Ascending aorta (tissue), 2 donors: ENCODE data around the gene PREX1. TPM values are rescaled to one million over a fixed set of nuclear protein-coding genes. Genes with fewer than 3 reads are reported as not detected.

Experiments used
- DNase-seq, 2 donors: peaks; one replicate each; pipeline ENCODE4 v3.0.0-alpha.2; 2019; ENCODE audit warnings: low spot score in 2 of 2
- H3K27ac ChIP-seq, 2 donors: fragments of 200-600 bp; sonication (generic); one replicate each; pipeline ENCODE4 v1.5.1; 2016 to 2017; ENCODE audit warnings: mild to moderate bottlenecking in 1 of 2
- H3K27me3 ChIP-seq: fragments of 200-600 bp; sonication (generic); one replicate; pipeline ENCODE4 v1.5.1; 2017
- H3K36me3 ChIP-seq, 2 donors: fragments of 200-600 bp; sonication (generic); one replicate each; pipeline ENCODE4 v1.5.1; 2016
- H3K4me1 ChIP-seq, 2 donors: fragments of 200-600 bp; sonication (generic); one replicate each; pipeline ENCODE4 v1.5.1; 2016 to 2017; ENCODE audit warnings: mild to moderate bottlenecking in 1 of 2
- H3K4me3 ChIP-seq, 2 donors: fragments of 200-600 bp; sonication (generic); one replicate each; pipeline ENCODE4 v1.5.1; 2016 to 2017; ENCODE audit warnings: mild to moderate bottlenecking in 1 of 2
- H3K9me3 ChIP-seq, 2 donors: fragments of 200-600 bp; sonication (generic); one replicate each; pipeline ENCODE4 v1.5.1; 2016
- CTCF ChIP-seq, 3 experiments: fragments of 200-600 bp in 2 of 3; fragments of 450-650 bp in 1 of 3; sonication (generic) in 2 of 3; IDR thresholded peaks; one replicate each; pipeline ENCODE4 v1.5.1; 2016 to 2019; ENCODE audit warnings: antibody characterized with exemption in 3 of 3, mild to moderate bottlenecking in 1 of 3, moderate library complexity in 1 of 3
- intact Hi-C: fragments of 100-400 bp; cut with DNase I; formaldehyde crosslinking; loops from one replicate; pipeline ENCODE4 v1.15.1; 2023
- total RNA-seq: library from RNA; depleted of rRNA; stranded (reverse); fragments of >200 nt; gene quantifications from one replicate; pipeline ENCODE4 v1.1.0, GENCODE V29; 2016

Gene PREX1
- total RNA-seq, 1 donor from 2014 or later: 75.4 TPM

GRCh38 chr20:48597521-48598302, 230.1 kb downstream of the PREX1 start:
- DNase-seq: peak in 1 of 2 donors; percentile 57
- no peak for TF ChIP-seq CTCF (IDR thresholded peaks at IDR 0.05)
- intact Hi-C loops: no loop called here
- H3K27me3 ChIP-seq: no peaks in the 10 kb centered on the region
- no peaks in the 10 kb centered on the region for H3K9me3 ChIP-seq
- no peaks in the 10 kb centered on the region for H3K36me3 ChIP-seq
- no peak overlapping the region for H3K27ac ChIP-seq
- no peak overlapping the region for H3K4me3 ChIP-seq
- H3K4me1 ChIP-seq: no peaks in the 10 kb centered on the region

DNA sequence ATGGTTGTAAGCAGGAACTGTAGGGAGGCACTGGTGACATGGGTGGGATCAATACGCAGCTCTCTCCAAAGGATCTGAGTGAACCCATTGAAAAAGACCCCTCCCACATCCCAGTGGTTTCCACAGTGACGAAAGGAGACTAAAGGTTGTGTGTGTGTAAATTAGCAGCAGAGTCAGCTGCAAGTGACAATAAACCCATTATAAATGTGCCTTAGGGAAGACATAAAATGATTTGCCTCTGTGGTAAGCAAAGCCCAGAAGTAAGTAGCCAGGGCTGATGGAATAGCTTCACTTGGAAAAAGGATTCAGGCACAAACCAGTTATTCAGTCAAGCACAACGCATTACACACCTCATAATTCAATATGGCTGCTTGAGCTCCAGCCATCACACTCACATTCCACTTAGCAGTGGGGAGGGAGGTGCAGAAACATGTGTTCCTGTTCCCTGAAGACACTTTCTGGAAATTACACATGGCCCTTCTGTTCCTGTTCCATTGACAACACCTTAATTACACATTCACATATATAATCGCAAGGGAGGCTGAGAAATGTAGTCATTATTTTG, 231.4 kb downstream of the PREX1 start:
- H3K27me3 ChIP-seq: no peaks in the 10 kb centered on the region
- DNase-seq: no peak
- H3K4me3 ChIP-seq: no peak overlapping the region
- H3K36me3 ChIP-seq: no peaks in the 10 kb centered on the region
- no peak for TF ChIP-seq CTCF (IDR thresholded peaks at IDR 0.05)
- H3K4me1 ChIP-seq: no peaks in the 10 kb centered on the region
- intact Hi-C loops: no loop called here
- no peaks in the 10 kb centered on the region for H3K9me3 ChIP-seq
- H3K27ac ChIP-seq: no peak overlapping the region

DNA sequence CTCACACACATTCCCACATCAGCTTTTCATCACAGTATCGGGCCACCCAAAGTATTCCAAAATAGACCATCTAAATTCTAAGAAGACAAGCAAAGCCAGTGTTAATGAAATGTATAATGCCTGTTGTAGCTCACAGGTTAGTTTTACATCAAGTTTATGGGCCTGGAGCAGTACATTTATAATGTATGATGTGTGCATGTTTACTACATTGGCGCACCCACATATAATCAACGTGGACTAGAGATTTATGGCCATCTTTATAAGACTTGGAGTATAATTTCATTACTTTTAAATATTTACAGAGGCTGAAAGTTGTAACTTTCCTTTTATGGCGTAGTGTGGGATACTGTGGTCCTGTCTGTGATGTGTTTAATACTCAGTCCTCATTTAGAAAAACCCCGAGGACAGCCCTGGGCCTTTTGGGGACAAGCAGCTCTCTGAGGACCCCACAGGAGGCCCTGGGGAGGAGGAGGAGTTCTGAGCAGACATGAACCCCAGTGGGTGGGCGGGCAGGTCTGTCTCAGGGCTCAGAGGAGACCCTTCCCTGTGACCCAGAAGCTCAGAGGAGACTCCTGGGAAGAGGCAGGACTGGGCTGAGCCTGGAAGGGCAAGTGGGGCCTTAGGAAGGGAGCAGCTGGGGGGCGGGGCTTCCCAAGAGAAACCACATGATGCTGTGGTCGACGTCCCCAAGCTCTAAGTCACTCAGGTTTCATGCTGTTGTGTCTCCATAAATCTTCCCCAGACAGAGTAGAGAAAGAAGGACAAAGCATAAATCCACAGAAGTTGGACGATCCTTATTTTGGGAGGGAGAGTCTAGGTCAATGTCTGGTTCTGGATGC, 232.1 kb downstream of the PREX1 start:
- Histone ChIP-seq H3K27ac (no peak overlapping the region), H3K9me3 (no peaks in the 10 kb centered on the region), H3K36me3 (no peaks in the 10 kb centered on the region), H3K4me1 (no peaks in the 10 kb centered on the region), H3K4me3 (no peak overlapping the region), H3K27me3 (no peaks in the 10 kb centered on the region)
- intact Hi-C loops: no loop called here
- no peak for TF ChIP-seq CTCF (IDR thresholded peaks at IDR 0.05)
- DNase-seq: peak in 1 of 2 donors; percentile 30

- Histone ChIP-seq H3K27me3 (no peaks in the 10 kb centered on the region), H3K27ac (no peak overlapping the region), H3K4me1 (no peaks in the 10 kb centered on the region), H3K9me3 (no peaks in the 10 kb centered on the region), H3K4me3 (no peak overlapping the region), H3K36me3 (no peaks in the 10 kb centered on the region)
- intact Hi-C loops: no loop called here
- no peak for TF ChIP-seq CTCF (IDR thresholded peaks at IDR 0.05)
- peak in 1 of 2 donors; percentile 31 for DNase-seq
Measured at GRCh38 chr20:48594533-48594932, 233.3 kb downstream of the PREX1 start.

DNA sequence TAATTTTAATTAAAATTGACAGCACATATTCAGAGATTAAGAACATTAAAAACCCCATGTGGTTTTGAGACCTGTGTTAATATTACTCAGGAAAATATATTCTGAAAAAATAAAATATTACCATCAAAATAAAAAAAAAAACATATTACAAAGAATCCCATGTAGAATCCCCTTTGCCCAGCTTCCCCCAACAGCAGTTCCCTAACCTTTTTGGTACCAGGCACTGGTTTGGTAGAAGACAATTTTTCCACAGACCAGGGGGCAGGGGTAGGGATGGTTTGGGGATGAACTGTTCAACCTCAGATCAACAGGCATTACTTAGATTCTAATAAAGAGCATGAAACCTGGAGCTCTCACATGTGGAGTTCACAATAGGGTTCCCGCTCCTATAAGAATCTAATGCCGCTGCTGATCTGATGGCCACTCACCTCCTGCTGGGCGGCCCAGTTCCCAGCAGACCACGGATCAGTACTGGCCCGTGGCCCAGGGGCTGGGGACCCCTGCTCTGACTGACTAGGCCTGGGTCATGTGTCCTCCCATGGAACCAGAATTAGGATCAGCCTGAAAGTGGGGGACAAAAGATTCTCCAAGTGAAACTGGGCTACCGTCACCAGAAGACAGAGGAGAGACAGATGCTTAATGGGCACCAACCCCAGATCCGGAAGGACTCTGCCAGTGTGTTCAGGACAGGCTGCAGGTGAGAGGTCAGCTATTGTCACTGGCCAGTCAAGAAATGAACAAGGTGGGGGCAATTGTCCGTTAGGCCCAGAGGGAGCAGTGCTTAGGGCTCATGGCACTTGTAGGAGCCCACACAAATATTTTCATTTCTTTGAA, 235.5 kb downstream of the PREX1 start:
- Histone ChIP-seq H3K36me3 (no peaks in the 10 kb centered on the region), H3K4me1 (no peaks in the 10 kb centered on the region), H3K27ac (no peak overlapping the region), H3K4me3 (no peak overlapping the region), H3K9me3 (no peaks in the 10 kb centered on the region), H3K27me3 (no peaks in the 10 kb centered on the region)
- DNase-seq: peak in 1 of 2 donors; percentile 18
- TF ChIP-seq CTCF (IDR thresholded peaks at IDR 0.05): no peak
- intact Hi-C loops: no loop called here
